ENCODE data around the gene SLAMF6.
A peak's percentile ranks its signal among the peaks of the same experiment; 100 is the strongest.
"Not testable (repeated sequence)": the region's sequence is repeated elsewhere in the genome, so short reads cannot be mapped to it uniquely, and the experiment has no call there.

SLAMF6 gene

GRCh38 chr1:160522622-160523345 lies at the start of gene SLAMF6:
Gene SLAMF6 (minus strand): TSS chr1:160523255. CDS start chr1:160523192, 63 bp downstream.
- DNase-seq = peak; percentile 24

GRCh38 chr1:160570840-160571239 lies 47.8 kb upstream of the SLAMF6 start:
- DNase-seq = no peak

DNA sequence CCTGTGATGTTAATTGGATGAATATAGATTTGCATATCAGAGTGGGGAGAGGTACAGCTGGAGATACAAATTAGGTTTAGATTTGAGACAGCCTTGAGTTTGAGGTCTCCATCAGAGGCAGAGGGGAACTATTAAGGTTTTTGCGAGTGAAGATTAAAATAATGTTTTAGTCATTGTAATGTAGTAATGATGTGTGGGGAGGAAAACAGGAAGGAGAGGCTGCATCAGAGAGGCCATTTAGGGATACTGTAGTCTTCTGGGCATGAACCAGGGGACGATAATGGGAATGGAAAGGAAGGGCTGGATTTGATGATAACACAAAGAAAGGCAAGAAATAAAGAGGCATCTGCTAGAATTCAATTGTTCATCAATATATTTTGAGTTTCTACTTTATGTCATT lies 46.8 kb upstream of the SLAMF6 start:
- DNase-seq = no peak

GRCh38 chr1:160567858-160568682 lies 45.0 kb upstream of the SLAMF6 start:
- peak; percentile 56 for DNase-seq

- no peak for DNase-seq
Measured at GRCh38 chr1:160567341-160567740, 44.3 kb upstream of the SLAMF6 start.

- no peak for DNase-seq
Measured at GRCh38 chr1:160565564-160565963, 42.5 kb upstream of the SLAMF6 start.

DNA sequence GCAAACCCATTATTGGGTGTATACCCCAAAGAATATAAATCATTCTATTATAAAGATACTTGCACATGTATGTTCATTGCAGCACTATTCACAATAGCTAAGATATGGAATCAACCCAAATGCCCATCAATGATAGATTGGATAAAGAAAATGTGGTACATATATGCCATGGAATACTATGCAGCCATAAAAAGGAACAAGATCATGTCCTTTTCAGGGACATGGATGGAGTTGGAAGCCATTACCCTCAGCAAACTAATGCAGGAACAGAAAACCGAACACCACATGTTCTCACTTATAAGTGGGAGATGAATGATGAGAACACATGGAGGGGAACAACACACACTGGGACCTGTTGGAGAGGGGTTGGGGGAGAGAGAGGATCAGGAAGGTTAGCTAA lies 40.2 kb upstream of the SLAMF6 start:
- not testable (repeated sequence) for DNase-seq

DNA sequence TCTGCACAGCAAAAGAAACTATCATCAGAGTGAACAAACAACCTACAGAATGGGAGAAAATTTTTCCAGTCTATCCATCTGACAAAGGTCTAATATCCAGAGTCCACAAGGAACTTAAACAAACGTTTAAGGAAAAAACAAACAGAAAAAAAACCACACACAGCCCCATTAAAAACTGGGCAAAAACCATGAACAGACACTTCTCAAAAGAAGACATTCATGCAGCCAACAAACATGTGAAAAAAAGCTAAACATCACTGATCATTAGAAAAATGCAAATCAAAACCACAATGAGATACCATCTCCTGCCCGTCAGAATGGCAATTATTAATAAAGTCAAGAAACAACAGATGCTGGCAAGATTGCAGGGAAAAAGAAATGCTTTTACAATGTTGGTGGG lies 39.7 kb upstream of the SLAMF6 start:
- not testable (repeated sequence) for DNase-seq

DNA sequence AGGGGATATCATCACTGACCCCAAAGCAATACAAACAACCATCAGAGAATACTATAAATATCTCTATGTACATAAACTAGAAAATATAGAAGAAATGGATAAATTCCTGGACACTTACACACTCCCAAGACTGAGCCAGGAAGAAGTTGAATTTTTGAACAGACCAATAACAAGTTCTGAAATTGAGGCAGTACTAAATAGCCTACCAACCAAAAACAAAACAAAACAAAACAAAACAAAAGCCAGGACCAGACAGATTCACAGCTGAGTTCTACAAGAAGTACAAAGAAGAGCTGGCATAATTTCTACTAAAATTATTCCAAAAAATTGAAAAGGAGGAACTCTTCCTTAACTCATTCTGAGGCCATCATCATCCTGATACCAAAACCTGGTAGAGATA lies 37.8 kb upstream of the SLAMF6 start:
- DNase-seq = no peak

DNA sequence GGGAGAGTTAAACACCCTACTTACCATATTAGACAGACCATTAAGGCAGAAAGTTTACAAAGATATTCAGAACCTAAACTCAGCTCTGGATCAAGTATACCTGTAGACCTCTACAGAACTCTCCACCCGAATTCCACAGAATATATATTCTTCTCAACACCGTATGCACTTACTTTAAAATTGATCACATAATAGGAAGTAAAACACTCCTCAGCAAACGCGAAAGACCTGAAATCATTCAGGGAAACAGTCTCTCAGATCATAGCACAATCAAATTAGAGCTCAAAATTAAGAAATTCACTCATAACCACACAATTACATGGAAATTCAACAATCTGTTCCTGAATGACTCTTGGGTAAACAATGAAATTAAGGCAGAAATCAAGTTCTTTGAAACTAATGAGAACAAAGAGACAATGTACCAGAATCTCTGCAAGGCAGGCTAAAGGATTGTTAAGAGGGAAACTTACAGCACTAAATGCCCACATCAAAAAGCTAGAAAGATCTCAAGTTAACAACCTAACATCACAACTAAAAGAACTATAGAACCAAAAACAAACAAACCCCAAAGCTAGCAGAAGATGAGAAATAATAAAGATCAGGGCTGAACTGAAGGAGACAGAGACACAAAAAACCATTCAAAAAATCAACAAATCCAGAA lies 37.1 kb upstream of the SLAMF6 start:
- DNase-seq = no peak

DNA sequence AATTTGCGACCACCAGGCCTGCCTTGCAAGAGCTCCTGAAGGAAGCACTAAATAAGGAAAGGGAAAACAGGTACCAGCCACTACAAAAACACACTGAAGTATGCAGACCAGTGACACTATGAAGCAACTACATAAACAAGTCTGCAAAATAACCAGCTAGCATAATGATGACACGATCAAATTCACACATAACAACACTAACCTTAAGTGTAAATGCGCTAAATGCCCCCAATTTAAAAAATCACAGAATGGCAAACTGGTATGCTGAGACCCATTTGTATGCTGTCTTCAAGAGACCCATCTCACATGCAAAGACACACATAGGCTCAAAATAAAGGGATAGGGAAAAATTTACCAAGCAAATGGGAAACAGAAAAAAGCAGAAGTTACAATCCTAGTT lies 36.4 kb upstream of the SLAMF6 start:
- not testable (repeated sequence) for DNase-seq

GRCh38 chr1:160558660-160559380 lies 35.8 kb upstream of the SLAMF6 start:
- DNase-seq = no peak

- no peak for DNase-seq
Measured at GRCh38 chr1:160553778-160554177, 30.7 kb upstream of the SLAMF6 start.

- no peak for DNase-seq
Measured at GRCh38 chr1:160552425-160552824, 29.4 kb upstream of the SLAMF6 start.

GRCh38 chr1:160550572-160551034 lies 27.5 kb upstream of the SLAMF6 start:
- DNase-seq = peak; percentile 66

- no peak for DNase-seq
Measured at GRCh38 chr1:160549665-160550006, 26.6 kb upstream of the SLAMF6 start.

GRCh38 chr1:160548960-160549664 lies 26.1 kb upstream of the SLAMF6 start:
- no peak for DNase-seq

- no peak for DNase-seq
Measured at GRCh38 chr1:160548183-160548582, 25.1 kb upstream of the SLAMF6 start.

DNA sequence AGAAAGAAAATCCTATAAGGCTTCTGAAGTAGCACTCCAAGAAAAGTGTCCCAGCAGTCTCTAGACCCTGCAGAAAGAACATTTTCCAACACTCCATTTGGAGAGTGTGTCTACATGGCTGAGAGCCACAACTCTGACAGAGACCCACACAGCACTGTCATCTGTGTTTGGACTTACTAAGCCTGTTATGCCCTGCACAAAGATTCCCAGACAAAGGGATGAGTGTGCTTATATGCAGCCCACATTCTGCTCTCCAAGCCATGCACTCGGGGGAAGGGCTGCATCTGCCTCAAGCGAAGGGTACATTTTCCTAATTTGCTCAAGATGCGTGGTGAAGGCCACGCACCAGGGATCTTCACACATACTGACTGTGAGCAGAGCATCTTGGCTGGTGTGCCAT lies 24.4 kb upstream of the SLAMF6 start:
- DNase-seq = no peak

- DNase-seq = no peak
Measured at GRCh38 chr1:160546942-160547341, 23.9 kb upstream of the SLAMF6 start.

DNA sequence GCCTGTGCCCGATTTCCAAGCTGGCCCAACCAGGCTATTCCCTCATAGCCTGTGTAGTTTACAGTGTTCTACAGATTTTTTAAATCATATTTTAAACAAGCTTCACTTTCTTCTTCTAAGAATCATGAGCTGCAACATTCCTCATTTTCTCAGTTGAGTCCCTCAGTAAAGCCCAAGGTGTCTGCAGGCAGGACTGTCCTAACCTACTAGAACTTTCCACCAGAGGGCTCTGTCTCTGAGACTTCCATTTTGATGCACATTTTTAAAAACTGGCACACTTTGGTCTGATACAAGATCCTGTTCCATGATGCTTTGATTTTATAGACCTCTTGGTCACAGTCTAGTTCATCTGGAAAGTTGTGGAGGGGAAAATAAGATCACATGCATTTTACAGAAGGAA lies 21.6 kb upstream of the SLAMF6 start:
- DNase-seq = no peak

GRCh38 chr1:160542303-160542945 lies 19.4 kb upstream of the SLAMF6 start:
- no peak for DNase-seq

Data from stimulated activated CD4-positive, alpha-beta T cell treated with anti-CD3 and anti-CD28 coated beads, Interleukin-4, amount 100 ng/mL, for 1 hour (primary cell).